ENCODE results near the gene MAGI2. TPM values are rescaled to one million over a fixed set of nuclear protein-coding genes. Genes with fewer than 3 reads are reported as not detected.

Gene MAGI2
- total RNA-seq, 2 donors from 2014 or later = 3.9 to 10.5 TPM

DNA sequence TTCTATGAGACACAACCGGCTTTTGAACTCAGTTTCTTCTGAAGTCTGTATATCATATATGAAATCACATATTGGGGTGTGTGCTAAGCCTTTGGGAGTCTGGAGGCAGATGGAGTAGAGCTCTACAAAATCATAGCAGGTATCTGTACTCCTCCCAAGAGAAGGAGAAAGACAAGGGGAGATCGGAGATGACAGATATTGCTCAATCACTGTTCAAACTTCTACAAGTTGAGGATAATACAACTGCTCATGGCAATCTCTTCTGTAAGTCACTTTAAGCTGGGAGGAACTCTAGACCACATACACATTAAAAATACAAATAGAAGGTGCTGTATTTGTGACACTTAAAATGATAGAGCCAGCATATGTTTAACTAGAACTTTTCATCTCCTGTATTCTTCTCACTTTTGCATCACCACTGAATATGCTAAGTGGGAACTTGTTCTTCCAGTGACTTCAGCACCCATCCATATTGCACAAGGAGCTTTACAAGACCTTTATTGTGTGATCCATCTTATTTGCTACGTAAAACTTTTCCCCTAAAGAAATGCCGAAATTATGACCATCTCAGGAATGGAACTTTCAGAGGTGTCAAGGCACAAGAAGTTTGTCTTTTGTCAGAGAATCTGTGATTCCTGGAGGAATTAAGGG is 1273.5 kb downstream of the MAGI2 start:
- intact Hi-C loops (cut with DNase I) = no loop called here
- TF ChIP-seq, protein P1, sequence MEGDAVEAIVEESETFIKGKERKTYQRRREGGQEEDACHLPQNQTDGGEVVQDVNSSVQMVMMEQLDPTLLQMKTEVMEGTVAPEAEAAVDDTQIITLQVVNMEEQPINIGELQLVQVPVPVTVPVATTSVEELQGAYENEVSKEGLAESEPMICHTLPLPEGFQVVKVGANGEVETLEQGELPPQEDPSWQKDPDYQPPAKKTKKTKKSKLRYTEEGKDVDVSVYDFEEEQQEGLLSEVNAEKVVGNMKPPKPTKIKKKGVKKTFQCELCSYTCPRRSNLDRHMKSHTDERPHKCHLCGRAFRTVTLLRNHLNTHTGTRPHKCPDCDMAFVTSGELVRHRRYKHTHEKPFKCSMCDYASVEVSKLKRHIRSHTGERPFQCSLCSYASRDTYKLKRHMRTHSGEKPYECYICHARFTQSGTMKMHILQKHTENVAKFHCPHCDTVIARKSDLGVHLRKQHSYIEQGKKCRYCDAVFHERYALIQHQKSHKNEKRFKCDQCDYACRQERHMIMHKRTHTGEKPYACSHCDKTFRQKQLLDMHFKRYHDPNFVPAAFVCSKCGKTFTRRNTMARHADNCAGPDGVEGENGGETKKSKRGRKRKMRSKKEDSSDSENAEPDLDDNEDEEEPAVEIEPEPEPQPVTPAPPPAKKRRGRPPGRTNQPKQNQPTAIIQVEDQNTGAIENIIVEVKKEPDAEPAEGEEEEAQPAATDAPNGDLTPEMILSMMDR (IDR thresholded peaks at IDR 0.05) = no peak
- TF ChIP-seq POLR2A (IDR thresholded peaks at IDR 0.05) = no peak

DNA sequence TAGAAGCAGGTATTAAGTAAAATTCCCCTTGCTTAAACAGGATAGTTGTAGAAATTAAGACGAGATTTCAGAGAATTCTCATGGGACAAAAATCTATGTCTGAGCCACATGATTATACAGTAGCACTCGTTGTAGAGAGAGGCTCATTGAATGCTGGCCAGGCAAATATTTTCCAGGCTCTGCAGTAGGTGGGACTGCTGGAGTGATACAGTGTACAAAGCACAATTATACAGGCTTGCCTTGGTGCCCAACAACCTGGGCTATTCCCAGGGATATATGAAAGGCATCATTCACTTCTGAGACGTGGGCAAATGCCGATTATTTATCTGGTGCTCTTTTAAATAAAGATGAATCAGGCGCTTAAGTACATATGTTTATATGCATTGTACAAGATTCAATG is 1274.3 kb downstream of the MAGI2 start:
- no peak for ATAC-seq
- WGBS, 2 donors = 31 to 43% methylated on average over 5 of the region's 5 CpGs
- Histone ChIP-seq H3K9me3 (no peaks in the 10 kb centered on the region), H3K36me3 (replicated peaks in 1 of 2; ENCODE audit: insufficient read depth in 1 of 2, low read depth in 2 of 2) (no peaks in the 10 kb centered on the region), H3K4me1 (no peaks in the 10 kb centered on the region), H3K27ac (no peak overlapping the region), H3K27me3 (no peaks in the 10 kb centered on the region), H3K4me3 (no peak overlapping the region)
- no peak for DNase-seq
- no peak for TF ChIP-seq POLR2A (IDR thresholded peaks at IDR 0.05)
- intact Hi-C loops (cut with DNase I) = no loop called here

More for the DNA sequence above, 1273.5 kb downstream of the MAGI2 start:
- no peak overlapping the region for H3K27ac ChIP-seq
- H3K9me3 ChIP-seq = no peaks in the 10 kb centered on the region
- no peaks in the 10 kb centered on the region for H3K36me3 ChIP-seq (replicated peaks in 1 of 2; ENCODE audit: insufficient read depth in 1 of 2, low read depth in 2 of 2)
- H3K4me1 ChIP-seq = no peaks in the 10 kb centered on the region
- DNase-seq = no peak
- no peak overlapping the region for H3K4me3 ChIP-seq
- WGBS, 2 donors = 72 to 86% methylated on average over 4 of the region's 4 CpGs
- no peaks in the 10 kb centered on the region for H3K27me3 ChIP-seq
- no peak for ATAC-seq

DNA sequence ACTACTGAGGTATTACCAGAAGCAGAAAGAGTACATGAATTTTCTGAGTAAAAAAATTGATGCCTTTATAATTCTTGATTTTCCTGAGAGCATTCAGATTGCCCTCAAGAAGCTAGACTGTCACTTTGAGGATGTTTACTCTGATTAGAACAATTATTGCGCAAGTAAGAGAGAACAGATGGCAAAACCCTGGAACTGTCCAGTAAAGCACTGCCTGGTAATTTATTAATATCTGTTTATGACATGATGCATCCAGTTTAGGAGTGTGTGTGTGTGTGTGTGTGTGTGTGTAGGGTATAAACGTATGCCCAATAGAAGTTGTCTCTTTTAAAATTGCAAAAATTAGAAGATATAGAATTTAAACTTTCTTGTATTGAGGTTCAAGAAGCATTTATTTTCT is 1275.1 kb downstream of the MAGI2 start:
- Histone ChIP-seq H3K4me3 (no peak overlapping the region), H3K4me1 (no peaks in the 10 kb centered on the region), H3K9me3 (no peaks in the 10 kb centered on the region), H3K27ac (no peak overlapping the region), H3K36me3 (replicated peaks in 1 of 2; ENCODE audit: insufficient read depth in 1 of 2, low read depth in 2 of 2) (no peaks in the 10 kb centered on the region), H3K27me3 (no peaks in the 10 kb centered on the region)
- intact Hi-C loops (cut with DNase I) = no loop called here
- TF ChIP-seq, protein P1 (IDR thresholded peaks at IDR 0.05) = no peak
- TF ChIP-seq POLR2A (IDR thresholded peaks at IDR 0.05) = no peak
- 57 to 65% methylated on average over 2 of the region's 2 CpGs for WGBS, 2 donors
- ATAC-seq (no peak), DNase-seq (no peak)

DNA sequence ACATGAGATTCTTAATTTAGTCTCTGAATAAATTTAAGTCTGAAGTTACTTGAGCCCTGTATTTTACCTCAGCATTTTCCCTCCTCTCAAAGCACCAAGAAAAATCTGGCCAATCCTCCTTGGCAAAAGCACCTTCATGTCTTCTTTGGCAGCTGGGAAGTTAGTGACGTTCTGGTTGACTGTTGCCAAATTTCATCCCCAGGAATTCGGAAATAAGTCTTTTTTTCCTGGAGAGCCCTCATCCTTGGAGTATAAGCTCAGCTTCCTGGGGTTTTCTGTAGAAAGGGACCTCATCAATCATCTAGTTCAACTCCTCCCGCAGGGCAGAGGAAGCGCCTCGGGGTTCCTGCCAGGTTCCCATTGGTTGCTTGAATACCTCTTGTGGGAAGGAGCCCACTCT is 1277.3 kb downstream of the MAGI2 start:
- no peak overlapping the region for H3K27ac ChIP-seq
- no peaks in the 10 kb centered on the region for H3K36me3 ChIP-seq (replicated peaks in 1 of 2; ENCODE audit: insufficient read depth in 1 of 2, low read depth in 2 of 2)
- WGBS, 2 donors = 46 to 53% methylated on average over 5 of the region's 5 CpGs
- no peaks in the 10 kb centered on the region for H3K27me3 ChIP-seq
- DNase-seq (no peak), ATAC-seq (no peak)
- no peak overlapping the region for H3K4me3 ChIP-seq
- no peaks in the 10 kb centered on the region for H3K9me3 ChIP-seq
- no peaks in the 10 kb centered on the region for H3K4me1 ChIP-seq
- TF ChIP-seq POLR2A (IDR thresholded peaks at IDR 0.05) = no peak
- TF ChIP-seq, protein P1 (IDR thresholded peaks at IDR 0.05) = no peak
- intact Hi-C loops (cut with DNase I) = no loop called here

DNA sequence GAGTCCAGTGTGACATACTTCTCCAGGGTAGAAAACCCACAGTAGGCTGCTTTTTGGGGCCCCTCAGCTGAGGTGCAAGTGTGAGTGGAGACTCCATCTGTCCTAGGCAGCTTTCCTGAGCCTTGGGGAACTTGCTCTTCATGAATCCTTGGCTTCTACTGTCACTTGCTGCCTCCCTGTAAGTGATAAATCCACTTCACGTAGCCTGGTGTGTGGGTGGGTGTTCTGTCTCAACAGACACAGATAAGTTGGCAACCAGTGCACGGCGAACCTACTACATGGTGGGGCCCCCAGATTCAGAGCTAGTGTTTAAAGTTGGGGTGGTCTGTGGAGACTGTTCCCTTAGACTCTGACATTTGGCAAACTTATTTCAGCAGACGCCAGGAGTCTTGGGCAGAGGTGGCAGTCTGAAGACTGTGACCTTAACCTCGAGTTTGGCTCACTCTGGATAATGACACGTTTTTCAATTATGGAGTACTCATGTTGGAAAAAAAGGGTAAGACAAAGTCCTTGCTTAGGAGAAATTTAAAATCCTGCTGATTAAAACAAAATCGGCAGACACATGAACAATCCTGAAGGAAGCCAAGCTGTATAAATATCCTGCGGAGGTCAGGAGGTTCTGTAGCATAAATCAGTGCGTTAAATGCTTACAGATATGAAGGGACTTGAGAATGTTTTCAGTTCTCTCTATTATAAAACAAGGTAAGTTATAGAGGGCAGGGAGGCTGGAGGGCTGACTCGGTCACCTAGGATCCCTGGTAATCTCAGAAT is 1278.0 kb downstream of the MAGI2 start:
- no peak overlapping the region for H3K4me3 ChIP-seq
- H3K9me3 ChIP-seq = no peaks in the 10 kb centered on the region
- no peaks in the 10 kb centered on the region for H3K36me3 ChIP-seq (replicated peaks in 1 of 2; ENCODE audit: insufficient read depth in 1 of 2, low read depth in 2 of 2)
- H3K27me3 ChIP-seq = no peaks in the 10 kb centered on the region
- no peaks in the 10 kb centered on the region for H3K4me1 ChIP-seq
- intact Hi-C loops (cut with DNase I) = no loop called here
- WGBS, 2 donors = 70 to 76% methylated on average over 10 of the region's 10 CpGs
- H3K27ac ChIP-seq = no peak overlapping the region
- TF ChIP-seq, protein P1 (IDR thresholded peaks at IDR 0.05) = no peak
- no peak for TF ChIP-seq POLR2A (IDR thresholded peaks at IDR 0.05)
- DNase-seq = no peak
- ATAC-seq = no peak

Data from body of pancreas (tissue), 4 donors.